PC-3 (cell line): ENCODE results near the gene TM4SF18.

Source experiments
- EZH2 ChIP-seq: fragments of 300-600 bp; sonication (generic); IDR thresholded peaks from one replicate; pipeline ENCODE4 v1.6.1; 2017; ENCODE audit warnings: antibody characterized with exemption, mild to moderate bottlenecking, low read length; ENCODE audit not compliant: unreplicated experiment
- TF ChIP-seq, protein P1 (sequence below): fragments of 300-600 bp; sonication (generic); conservative IDR thresholded peaks from 2 replicates; pipeline ENCODE4 v1.5.1; 2017; ENCODE audit warnings: antibody characterized with exemption, low read depth, mild to moderate bottlenecking, low read length

GRCh38 chr3:149374793-149375500 lies 41.5 kb upstream of the TM4SF18 start:
- TF ChIP-seq, protein P1, sequence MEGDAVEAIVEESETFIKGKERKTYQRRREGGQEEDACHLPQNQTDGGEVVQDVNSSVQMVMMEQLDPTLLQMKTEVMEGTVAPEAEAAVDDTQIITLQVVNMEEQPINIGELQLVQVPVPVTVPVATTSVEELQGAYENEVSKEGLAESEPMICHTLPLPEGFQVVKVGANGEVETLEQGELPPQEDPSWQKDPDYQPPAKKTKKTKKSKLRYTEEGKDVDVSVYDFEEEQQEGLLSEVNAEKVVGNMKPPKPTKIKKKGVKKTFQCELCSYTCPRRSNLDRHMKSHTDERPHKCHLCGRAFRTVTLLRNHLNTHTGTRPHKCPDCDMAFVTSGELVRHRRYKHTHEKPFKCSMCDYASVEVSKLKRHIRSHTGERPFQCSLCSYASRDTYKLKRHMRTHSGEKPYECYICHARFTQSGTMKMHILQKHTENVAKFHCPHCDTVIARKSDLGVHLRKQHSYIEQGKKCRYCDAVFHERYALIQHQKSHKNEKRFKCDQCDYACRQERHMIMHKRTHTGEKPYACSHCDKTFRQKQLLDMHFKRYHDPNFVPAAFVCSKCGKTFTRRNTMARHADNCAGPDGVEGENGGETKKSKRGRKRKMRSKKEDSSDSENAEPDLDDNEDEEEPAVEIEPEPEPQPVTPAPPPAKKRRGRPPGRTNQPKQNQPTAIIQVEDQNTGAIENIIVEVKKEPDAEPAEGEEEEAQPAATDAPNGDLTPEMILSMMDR: no peak
- TF ChIP-seq EZH2: no peak
